Activated effector memory CD4-positive, alpha-beta T cell treated with anti-CD3 and anti-CD28 coated beads, Interleukin-2, amount 50 U/mL, for 16 hours (primary cell): ENCODE data around the gene PAX5.

ENCODE experiments used
- DNase-seq: peaks from one replicate; pipeline ENCODE4 v3.0.0-alpha.2; 2020

PAX5 gene

GRCh38 chr9:36793277-36793676, 240.8 kb downstream of the PAX5 start:
- peak; percentile 24 for DNase-seq

- peak; percentile 24 for DNase-seq
These were observed 242.7 kb downstream of the PAX5 start for GRCh38 chr9:36791222-36791950.

GRCh38 chr9:36789886-36790285, 244.2 kb downstream of the PAX5 start:
- peak; percentile 30 for DNase-seq

- DNase-seq: peak; percentile 57
These were observed 245.5 kb downstream of the PAX5 start for GRCh38 chr9:36788534-36788933.

GRCh38 chr9:36787709-36788108, 246.4 kb downstream of the PAX5 start:
- peak; percentile 46 for DNase-seq
